Hippocampal formation (tissue), 2 donors: ENCODE results near the gene YEATS2.
"Not testable (repeated sequence)": the region's sequence is repeated elsewhere in the genome, so short reads cannot be mapped to it uniquely, and the experiment has no call there.

ENCODE experiments used
- DNase-seq, 2 donors: peaks; one replicate each; lab custom pipeline; 2025; lab: John Stamatoyannopoulos, UW

The YEATS2 gene

GRCh38 chr3:183714622-183715021 is 17.0 kb downstream of the YEATS2 start:
- no peak for DNase-seq

DNA sequence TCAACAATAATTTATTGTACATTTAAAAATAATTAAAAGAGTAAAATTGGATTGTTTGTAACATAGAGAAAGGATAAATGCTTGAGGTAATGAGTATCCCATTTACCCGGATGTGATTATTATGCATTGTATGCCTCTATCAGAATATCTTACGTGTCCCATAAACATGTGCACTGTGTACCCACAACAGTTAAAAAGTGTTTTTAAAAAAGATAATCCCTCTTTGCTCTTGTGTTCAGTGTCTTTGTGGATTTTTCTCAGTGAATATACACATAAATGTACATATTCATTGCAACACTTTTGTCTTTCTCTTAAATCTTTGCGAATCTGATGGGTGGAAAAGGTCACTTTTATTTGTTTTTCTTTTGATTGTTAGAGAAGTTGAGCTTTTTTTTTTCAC is 20.4 kb downstream of the YEATS2 start:
- DNase-seq = no peak

- no peak for DNase-seq
Measured at GRCh38 chr3:183725387-183725786, 27.8 kb downstream of the YEATS2 start.

DNA sequence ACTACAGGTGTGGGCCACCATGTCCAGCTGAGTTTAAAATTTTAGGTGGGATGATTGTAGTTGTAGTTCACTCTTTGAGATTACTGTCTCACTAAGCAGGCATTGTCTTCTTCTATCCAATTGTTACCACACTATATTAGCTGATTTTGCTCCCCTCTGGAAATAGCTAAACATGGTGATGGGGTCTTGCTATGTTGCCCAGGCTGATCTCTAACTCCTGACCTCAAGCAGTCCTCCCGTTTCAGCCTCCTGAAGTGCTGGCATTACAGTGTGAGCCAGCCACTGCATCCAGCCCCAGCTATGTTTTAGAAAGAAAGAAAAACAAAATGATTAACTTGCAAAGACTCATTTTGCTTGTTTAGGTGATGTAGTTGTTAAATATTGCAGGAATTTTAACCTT is 30.6 kb downstream of the YEATS2 start:
- no peak for DNase-seq

- no peak for DNase-seq
Measured at GRCh38 chr3:183730361-183730760, 32.8 kb downstream of the YEATS2 start.

- DNase-seq = no peak
Measured at GRCh38 chr3:183731611-183732010, 34.0 kb downstream of the YEATS2 start.

- no peak for DNase-seq
Measured at GRCh38 chr3:183733553-183733952, 36.0 kb downstream of the YEATS2 start.

GRCh38 chr3:183734750-183735494 is 37.3 kb downstream of the YEATS2 start:
- DNase-seq = no peak

- no peak for DNase-seq
Measured at GRCh38 chr3:183737116-183737515, 39.5 kb downstream of the YEATS2 start.

GRCh38 chr3:183740154-183740553 is 42.6 kb downstream of the YEATS2 start:
- not testable (repeated sequence) for DNase-seq

DNA sequence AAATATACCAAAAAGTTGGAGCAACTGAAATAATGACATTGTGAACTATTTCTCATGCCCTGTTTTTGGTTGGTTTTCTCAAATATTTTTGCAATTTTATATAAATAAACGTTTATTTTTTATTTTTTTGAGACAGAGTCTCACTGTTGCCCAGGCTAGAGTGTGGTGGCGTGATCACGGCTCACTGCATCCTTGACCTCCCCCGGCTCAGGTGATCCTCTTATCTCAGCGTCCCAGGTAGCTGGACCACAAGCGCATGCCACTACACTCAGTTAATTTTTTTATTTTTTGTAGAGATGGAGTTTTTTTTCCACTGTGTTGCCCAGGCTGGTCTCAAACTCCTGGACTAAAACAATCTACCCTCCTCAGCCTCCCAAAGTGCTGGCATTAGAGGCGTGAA is 45.6 kb downstream of the YEATS2 start:
- no peak for DNase-seq

DNA sequence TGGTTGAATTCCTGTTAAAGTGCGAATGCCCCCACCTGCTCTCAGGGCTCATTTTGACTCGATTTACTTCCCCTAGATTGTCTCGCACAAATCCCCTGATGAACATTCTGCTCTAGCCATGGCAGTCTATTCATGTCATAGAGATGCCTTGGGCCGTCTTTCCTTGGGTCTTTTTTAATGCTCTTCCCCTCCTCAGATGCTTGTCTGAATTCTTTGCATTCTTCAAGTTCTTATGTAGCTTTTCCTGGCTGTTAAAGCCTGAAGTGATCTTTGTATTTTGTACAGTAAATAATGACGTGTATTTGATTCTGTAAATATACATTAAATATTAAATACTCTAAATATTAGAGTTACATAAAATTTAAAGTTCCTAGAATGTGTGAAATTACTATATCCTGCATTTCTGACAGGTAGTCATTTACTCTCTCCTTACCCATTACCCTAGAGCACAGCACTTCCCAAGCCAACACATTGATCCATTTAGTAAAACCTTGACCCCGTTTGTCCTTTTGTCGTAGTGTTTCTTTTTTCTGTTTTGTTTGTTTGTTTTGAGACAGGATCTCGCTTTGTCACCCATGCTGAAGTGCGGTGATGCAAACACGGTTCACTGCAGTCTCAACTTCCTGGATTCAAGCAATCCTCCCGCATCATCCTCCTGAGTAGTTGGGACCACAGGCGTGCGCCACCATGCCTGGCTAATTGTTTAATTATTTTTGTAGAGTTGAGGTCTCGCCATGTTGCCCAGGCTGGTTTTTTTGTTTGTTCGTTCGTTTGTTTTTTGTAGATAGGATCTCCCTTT is 47.9 kb downstream of the YEATS2 start:
- no peak for DNase-seq

DNA sequence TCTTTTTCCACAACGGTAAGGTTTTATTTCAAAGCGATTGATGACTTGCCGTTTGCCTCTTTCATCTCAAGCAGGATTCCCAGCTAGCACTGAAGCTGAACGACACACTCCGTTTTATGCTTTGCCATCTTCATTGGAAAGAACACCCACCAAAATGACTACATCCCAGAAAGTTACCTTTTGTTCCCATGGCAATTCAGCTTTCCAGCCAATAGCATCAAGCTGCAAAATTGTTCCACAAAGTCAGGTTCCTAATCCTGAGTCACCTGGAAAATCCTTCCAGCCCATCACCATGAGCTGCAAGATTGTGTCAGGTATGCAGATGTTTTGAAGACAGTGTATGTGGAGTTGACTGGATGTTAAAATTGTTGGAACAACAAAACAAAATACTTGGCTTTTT is 56.5 kb downstream of the YEATS2 start:
- no peak for DNase-seq

DNA sequence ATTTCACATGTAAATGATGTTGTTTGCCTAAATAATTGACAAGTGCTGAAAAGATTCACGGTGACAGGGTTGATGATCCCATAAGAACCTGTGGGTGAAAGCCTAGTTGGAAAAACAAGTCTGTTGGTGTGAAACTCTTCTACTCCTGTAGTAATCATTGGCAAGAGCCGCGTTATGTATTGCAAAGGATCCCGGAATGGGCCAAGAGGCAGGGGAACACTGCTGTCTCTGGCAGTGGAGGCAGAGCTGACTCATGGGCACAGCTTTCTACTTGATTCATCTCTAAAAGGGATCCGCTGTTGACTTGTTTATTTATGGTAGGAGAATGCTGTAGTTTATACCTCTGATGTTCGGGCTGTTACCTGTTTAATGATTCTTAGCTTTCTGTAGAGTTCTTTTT is 64.7 kb downstream of the YEATS2 start:
- DNase-seq = no peak

DNA sequence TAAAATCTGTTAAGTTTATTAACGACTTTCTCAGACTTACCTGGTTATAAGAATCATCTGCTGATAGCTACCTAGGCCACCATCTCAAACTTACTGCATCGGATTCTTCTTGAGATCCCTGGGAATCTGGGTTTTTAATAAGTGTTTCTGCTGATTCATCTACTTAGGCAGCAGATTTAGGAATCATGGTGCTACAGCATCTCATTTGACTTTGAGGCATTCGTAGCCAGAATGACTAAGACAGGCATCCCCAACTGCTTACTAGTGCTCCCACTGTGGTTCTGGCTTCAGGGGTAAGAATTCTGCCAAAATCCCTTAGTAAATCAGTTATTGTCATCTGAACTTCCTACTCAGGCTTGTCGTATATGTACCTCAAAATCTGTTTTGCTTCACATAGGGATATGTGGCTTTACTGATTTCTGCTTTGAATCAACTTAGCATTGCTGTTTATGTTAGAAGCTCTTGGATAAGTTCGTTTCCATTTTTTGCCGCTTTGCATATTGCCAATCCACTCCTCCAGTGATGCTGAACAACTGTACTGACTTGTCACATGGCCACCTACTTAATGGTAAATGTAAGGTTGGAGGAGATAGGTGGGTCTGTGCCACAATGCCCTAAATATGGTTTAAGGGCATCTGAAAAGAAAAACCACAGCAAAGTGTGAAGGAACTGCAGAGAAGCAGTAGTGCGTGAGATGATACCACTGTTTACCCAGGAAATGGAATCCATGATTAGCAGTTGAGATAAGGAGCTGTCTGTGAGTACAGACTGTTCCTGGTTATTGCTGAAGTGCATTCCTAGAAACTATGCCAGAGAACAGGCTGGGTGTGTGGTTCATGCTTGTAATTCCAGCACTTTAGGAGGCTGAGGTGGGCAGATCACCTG is 67.5 kb downstream of the YEATS2 start:
- DNase-seq = no peak

- no peak for DNase-seq
Measured at GRCh38 chr3:183766107-183766506, 68.5 kb downstream of the YEATS2 start.

DNA sequence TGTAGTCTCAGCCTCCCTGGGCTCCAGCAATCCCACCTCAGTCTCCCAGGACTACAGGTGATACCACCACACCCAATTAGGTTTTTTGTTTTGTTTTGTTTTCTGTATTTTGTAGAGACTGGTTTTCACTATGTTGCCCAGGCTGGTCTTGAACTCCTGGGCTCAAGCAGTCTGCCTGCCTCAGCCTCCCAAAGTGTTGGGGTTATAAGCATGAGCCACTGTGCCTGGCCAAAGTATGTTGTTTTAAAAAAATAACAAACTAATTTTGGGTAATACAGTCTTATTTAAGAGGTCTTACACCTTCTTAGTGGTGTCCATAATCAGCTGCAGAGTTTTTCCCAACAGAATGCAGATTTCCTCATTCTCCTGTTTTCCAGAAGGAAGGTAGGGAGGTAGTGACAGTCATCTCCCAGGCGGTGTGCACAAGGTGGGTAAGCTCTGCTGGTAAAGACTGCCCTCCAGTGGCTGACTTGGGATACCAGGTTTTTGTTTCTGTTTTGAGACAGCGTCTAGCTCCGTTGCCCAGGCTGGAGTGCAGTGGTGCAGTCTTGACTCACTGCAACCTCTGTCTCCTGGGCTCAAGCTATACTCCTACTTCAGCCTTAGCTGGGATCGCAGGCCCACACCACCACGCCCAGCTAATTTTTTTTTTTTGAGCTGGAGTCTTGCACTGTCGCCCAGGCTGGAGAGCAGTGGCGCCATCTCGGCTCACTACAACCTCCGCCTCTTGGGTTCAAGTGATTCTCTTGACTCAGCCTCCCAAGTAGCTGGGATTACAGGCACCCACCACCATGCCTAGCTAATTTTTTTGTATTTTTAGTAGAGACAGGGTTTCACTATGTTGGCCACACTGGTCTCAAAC is 69.4 kb downstream of the YEATS2 start:
- DNase-seq = peak; percentile 61 to 77

DNA sequence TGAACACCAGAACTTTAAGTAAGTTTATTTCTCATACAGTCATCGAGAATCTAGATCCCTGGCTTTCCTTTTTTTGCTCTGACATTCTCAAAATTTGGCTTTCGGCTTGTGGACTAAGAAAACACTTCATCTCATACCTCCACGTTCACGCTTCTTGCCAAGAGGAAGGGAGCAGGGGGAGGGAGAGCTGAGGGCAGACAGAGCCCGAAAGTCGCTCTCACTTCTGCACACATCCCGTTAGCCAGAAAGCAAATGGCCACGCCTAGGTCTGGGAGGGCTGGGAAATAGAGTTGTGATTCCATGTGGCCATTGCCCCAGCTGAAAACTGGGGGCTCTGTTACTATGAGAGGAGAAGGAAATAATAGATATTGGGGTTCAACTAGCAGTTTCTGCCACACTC is 70.5 kb downstream of the YEATS2 start:
- DNase-seq = no peak

GRCh38 chr3:183769453-183769852 is 71.9 kb downstream of the YEATS2 start:
- no peak for DNase-seq

DNA sequence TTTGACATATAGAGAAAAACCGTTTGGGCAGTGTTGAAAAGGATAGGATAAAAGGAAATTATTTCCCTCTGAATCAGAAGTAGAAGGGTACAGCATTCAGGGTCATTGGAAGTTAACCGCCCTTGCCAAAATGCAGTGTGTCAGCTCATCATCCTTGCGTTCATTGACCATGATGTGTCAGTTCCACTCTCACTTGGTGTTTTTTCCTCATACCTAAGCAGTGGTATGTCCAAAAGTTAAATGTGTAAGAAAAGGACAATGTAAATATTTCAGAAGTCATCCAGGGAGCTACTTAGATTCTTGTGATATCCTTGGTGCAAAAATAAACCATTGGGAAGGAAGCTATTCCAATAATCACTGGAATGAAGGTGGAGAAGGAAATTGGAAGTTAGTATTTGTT is 77.0 kb downstream of the YEATS2 start:
- DNase-seq = no peak

GRCh38 chr3:183775781-183776180 is 78.2 kb downstream of the YEATS2 start:
- DNase-seq = peak in 1 of 2 donors; percentile 27
